Activated naive CD4-positive, alpha-beta T cell treated with anti-CD3 and anti-CD28 coated beads, Interleukin-2, amount 50 U/mL, for 72 hours (primary cell): ENCODE data around the gene SLU7. TPM values are rescaled to one million over a fixed set of nuclear protein-coding genes. Genes with fewer than 3 reads are reported as not detected.

Experiments
- ATAC-seq, 2 donors: fragments of 150-1000 bp; cut with Tn5 transposase; 2 replicates each; pipeline ENCODE4 v1.10.0; 2021; ENCODE audit warnings: mild to moderate bottlenecking in 2 of 2, moderate library complexity in 2 of 2
- DNase-seq, 2 donors: peaks; one replicate each; pipeline ENCODE4 v3.0.0; 2021 to 2022; ENCODE audit warnings: low spot score in 2 of 2
- H3K27ac Mint-ChIP-seq, 2 donors: one replicate each; pipeline ENCODE4 v1.8.0; 2022; ENCODE audit warnings: mild to moderate bottlenecking in 2 of 2, mixed read lengths in 2 of 2
- H3K36me3 Mint-ChIP-seq, 2 donors: one replicate each; pipeline ENCODE4 v1.8.0; 2022; ENCODE audit warnings: mixed read lengths in 2 of 2
- H3K9me3 Mint-ChIP-seq, 2 donors: one replicate each; pipeline ENCODE4 v1.8.0; 2022; ENCODE audit warnings: mixed read lengths in 2 of 2
- total RNA-seq, 2 donors: library from RNA; stranded (reverse); gene quantifications; one replicate each; pipeline ENCODE4 v1.2.3, GENCODE V29; 2022

SLU7 gene
- total RNA-seq, 2 donors from 2014 or later = 36.5 to 53.5 TPM

DNA sequence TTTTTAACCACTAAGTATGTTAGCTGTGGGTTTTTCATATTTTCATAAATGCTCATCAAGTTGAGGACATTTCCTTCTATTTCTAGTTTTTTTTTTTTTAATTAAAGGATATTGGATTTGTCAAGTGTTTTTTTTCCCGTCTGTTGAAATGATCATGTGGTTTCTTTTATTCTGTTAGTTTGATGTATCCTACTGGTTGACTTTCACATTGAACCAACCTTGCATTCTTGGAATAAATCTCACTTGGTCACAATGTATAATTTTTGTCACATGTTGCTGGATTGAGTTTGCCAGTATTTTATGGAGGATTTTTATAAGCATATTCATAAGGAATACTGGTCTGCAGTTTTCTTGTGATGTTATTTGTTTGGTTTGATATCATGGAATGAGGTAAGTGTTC lies 31.4 kb downstream of the SLU7 start:
- Mint-ChIP-seq H3K36me3 (peaks cover 16 to 20% of the 10 kb centered on the region in 2 donors), H3K9me3 (peaks cover 4 to 12% of the 10 kb centered on the region in 2 donors), H3K27ac (no peak overlapping the region)
- ATAC-seq = no peak
- DNase-seq = no peak

DNA sequence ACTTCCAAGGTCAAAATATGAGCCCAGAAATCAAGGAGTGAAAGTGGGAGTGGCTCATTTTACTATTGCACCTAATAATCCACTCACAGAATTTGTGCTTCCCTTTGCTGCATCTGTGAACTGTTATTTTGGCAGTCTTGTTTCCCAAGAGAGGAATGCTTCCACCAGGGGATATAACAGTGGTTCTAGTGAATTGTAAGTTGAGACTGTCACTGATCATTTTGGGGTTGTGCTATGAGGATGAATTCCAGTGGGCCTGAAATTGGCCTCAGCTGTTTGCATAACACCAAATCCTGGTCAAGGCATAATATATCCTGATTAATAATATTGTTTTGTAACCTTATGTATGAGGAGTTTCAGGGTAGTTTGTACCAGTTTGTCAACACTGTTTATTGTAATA lies 33.4 kb downstream of the SLU7 start:
- H3K27ac Mint-ChIP-seq = no peak overlapping the region
- H3K36me3 Mint-ChIP-seq = peaks cover 16 to 20% of the 10 kb centered on the region in 2 donors
- peaks cover 4 to 12% of the 10 kb centered on the region in 2 donors for H3K9me3 Mint-ChIP-seq
- no peak for ATAC-seq
- DNase-seq = no peak

DNA sequence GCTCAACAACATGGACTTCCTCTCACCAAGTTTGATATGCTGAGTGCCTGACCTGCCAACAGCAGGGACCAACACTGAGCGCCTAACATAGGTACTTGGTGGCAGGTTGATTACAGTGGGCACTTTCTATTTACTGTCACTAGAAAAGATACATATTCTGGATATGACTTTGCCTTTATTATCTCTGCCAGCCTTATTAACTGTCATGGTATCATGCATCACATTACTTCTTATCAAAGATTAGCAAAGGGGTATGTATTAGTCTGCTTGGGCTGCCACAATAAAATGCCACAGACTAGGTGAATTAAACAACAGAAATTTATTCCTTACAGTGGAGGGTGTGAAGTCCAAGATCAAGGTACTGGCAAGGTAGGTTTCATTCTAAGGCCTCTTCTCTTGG lies 34.2 kb downstream of the SLU7 start:
- ATAC-seq = no peak
- peaks cover 16 to 20% of the 10 kb centered on the region in 2 donors for H3K36me3 Mint-ChIP-seq
- H3K27ac Mint-ChIP-seq = no peak overlapping the region
- peaks cover 4 to 12% of the 10 kb centered on the region in 2 donors for H3K9me3 Mint-ChIP-seq
- DNase-seq = no peak

DNA sequence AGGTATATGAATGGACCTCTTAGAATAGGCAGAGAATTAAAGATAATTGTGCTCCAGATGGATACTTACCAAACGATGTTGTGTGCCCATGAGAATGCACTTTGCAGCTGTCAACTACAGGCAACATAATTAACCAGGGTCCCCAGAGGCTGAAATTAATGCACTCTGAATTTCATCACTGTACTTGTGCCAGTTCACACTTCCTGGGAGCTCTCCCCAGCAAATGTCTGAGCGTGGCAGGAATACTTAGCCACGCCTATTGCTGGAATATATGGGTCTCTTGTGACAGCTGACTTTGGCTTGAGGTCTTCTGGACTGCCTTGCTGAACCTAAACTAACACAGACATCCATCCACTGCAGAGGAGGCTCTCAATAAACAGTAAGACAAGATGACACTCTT lies 36.5 kb downstream of the SLU7 start:
- Mint-ChIP-seq H3K27ac (no peak overlapping the region), H3K36me3 (peaks cover 0 to 4% of the 10 kb centered on the region in 2 donors), H3K9me3 (peaks cover 0 to 1% of the 10 kb centered on the region in 2 donors)
- ATAC-seq (no peak), DNase-seq (no peak)

DNA sequence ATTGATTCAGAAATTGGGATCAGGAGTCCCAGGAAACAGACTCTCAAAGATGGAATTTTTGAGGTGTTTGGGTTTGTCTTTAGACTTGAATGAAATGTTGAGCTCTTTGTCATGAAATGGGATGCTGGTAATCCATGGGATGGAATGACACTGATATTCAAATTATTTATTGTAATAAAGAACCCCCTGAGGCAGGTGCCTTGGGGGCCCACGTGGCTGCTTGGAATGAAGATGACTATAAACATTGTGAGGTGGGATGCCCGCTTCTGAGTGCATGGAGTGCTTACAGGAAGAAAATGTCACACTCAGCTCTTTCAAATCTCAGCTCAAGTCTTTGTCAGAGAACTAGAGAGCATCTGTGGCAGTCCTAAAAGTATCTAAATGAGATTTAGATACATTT lies 38.8 kb downstream of the SLU7 start:
- Mint-ChIP-seq H3K36me3 (no peaks in the 10 kb centered on the region), H3K9me3 (no peaks in the 10 kb centered on the region), H3K27ac (no peak overlapping the region)
- DNase-seq (no peak), ATAC-seq (no peak)

DNA sequence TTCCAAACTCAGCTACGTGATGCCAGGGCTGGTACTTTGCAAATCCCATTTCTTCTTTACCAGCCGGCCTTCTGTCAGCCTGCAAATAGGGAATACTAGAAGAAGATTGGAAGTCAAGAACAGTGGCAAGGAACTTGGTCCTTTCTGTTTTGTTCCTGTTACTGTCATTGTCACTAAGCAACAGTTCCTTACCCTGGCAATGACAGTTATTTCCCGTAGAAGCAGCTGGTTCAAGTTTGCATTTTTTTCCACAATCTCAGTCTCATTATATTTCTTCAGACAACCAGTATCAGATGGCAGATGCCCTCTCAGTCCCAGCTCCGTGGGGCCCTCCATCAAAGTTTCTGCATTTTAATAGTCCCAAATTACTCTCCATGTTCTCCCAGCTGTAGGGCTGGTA lies 39.4 kb downstream of the SLU7 start:
- H3K36me3 Mint-ChIP-seq = no peaks in the 10 kb centered on the region
- H3K27ac Mint-ChIP-seq = no peak overlapping the region
- no peaks in the 10 kb centered on the region for H3K9me3 Mint-ChIP-seq
- no peak for DNase-seq
- ATAC-seq = no peak

DNA sequence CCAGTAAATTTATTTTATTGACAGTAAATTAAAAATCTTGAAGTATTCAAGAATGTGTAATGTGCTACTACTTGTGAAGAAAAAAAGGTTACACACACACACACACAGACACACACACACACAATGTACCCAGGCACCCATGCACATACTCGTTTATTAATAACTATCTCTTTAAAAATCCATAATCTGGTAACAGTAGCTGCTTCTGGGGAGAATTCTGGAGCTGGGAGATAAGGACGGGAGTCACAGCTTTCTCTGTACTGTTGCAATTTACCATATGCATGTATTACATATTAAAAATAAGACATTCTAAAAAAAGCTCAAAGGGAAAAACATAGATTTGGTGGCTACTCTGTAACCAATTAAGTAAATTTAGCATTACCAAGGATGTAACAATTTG lies 40.6 kb downstream of the SLU7 start:
- Mint-ChIP-seq H3K36me3 (no peaks in the 10 kb centered on the region), H3K27ac (no peak overlapping the region), H3K9me3 (no peaks in the 10 kb centered on the region)
- DNase-seq (no peak), ATAC-seq (no peak)

DNA sequence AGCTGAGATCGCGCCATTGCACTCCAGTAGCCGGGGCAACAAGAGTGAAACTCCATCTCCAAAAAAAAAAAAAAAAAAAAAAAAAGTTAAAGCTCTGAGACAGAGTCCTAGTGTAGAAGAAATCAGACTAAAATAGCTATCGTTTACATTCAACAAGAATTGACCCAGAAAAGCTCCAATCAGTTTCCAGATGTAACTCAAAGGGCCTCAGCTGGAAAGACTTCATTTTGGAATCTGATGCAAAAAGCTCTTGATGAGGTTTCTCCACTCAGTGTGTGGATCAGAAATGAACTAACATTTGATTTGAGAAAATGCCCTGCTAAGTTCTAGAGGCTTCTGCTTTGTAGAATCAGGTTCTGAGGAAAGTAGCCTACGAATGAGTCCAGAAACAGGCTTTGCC lies 41.2 kb downstream of the SLU7 start:
- Mint-ChIP-seq H3K36me3 (no peaks in the 10 kb centered on the region), H3K27ac (no peak overlapping the region), H3K9me3 (no peaks in the 10 kb centered on the region)
- ATAC-seq (no peak), DNase-seq (no peak)

DNA sequence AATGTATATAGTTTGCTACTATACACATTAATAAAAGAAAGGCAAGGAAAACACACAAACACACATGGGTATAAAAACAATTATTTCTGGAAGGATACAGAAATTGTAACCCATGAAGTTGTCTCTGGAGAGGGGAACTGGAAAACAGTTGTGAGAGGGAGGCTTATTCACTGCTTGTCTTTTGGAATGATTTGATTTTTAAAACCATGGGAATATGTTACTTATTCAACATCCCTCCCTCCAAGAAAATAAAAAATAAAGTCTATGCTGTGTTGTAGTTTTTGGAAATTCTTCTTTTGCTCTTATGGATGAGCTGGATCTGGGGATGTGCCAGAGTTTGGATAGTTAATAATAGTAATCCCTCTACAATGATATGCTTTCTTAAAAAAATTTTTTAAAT lies 42.5 kb downstream of the SLU7 start:
- ATAC-seq (no peak), DNase-seq (no peak)
- no peaks in the 10 kb centered on the region for H3K9me3 Mint-ChIP-seq
- no peak overlapping the region for H3K27ac Mint-ChIP-seq
- H3K36me3 Mint-ChIP-seq = no peaks in the 10 kb centered on the region

DNA sequence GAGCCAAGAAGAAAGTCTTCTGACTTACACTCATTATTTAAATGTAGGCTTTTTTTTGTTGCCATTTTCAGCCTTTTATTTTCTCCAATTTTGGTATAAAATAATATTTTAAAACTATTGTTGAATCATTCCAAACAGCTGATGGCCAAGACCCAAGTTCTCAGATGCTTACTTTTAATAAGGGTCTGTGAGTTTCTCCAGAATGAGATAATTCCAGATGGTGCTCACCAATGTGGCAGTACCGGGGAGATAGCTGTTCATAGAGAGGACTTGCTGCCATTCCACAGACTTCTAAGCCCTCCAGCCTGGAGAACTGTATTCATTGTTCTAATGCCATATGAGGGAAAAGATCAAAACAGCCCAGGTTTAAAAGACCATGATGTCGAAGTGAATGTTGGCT lies 43.2 kb downstream of the SLU7 start:
- DNase-seq = no peak
- Mint-ChIP-seq H3K27ac (no peak overlapping the region), H3K36me3 (peaks cover 0 to 6% of the 10 kb centered on the region in 2 donors), H3K9me3 (no peaks in the 10 kb centered on the region)
- no peak for ATAC-seq

DNA sequence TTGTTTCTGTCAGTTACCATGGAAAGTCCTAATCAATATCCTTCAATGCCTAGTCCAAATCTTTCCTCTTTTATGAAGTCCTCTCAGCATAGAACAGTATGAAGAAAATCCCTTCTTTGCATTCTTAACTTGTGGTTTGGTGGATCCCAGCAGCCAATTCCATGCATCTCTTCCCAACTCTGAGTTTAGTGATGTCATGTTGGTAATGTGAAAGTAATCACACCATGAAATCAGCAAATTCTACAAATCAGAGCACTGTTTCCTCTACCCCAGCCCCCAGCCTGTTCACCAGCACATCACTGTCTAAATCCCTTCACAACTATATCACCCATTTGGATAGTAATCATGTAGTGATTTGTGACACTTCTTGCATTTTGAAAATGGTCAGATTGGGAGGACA lies 43.7 kb downstream of the SLU7 start:
- ATAC-seq (no peak), DNase-seq (no peak)
- Mint-ChIP-seq H3K36me3 (peaks cover 0 to 7% of the 10 kb centered on the region in 2 donors), H3K27ac (no peak overlapping the region), H3K9me3 (no peaks in the 10 kb centered on the region)

DNA sequence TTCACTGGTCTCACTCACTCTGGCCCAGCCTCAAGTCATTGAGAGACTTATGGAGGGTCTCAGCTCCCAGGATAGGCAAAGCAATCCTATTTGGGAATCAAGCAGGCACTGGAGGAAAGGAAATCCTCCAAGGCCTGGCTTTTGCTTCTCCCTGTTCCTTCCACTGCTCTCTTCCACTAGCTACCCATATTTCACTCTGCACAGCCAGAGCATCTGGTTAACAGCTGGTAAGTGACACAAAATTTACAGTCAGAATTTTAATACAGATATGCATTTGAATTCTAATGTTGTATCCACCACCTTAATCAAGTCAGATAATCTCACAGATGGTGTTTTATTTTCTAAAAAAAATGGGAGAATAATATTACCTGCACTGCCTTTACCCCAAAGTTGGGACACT lies 47.6 kb downstream of the SLU7 start:
- Mint-ChIP-seq H3K36me3 (peaks cover 0 to 17% of the 10 kb centered on the region in 2 donors), H3K27ac (no peak overlapping the region), H3K9me3 (no peaks in the 10 kb centered on the region)
- DNase-seq = no peak
- ATAC-seq = no peak

DNA sequence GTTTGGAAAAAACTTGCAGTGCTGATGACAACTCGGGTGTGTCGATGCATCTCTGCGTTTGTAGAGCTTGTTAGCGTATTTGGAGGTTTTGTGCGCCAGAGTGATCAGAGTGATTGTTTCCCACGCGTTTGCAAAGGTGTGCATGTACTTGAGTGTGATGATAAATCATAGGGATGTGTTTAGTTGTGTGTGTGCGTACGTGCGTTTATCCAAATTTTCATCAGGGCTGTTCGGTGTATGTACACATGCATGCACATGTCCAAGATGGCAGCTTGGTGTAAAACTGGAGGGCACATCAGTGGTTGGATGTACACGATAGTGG lies 48.2 kb downstream of the SLU7 start:
- peaks cover 0 to 17% of the 10 kb centered on the region in 2 donors for H3K36me3 Mint-ChIP-seq
- H3K9me3 Mint-ChIP-seq = no peaks in the 10 kb centered on the region
- DNase-seq (no peak), ATAC-seq (peak in 1 of 2 donors; percentile 18)
- no peak overlapping the region for H3K27ac Mint-ChIP-seq

DNA sequence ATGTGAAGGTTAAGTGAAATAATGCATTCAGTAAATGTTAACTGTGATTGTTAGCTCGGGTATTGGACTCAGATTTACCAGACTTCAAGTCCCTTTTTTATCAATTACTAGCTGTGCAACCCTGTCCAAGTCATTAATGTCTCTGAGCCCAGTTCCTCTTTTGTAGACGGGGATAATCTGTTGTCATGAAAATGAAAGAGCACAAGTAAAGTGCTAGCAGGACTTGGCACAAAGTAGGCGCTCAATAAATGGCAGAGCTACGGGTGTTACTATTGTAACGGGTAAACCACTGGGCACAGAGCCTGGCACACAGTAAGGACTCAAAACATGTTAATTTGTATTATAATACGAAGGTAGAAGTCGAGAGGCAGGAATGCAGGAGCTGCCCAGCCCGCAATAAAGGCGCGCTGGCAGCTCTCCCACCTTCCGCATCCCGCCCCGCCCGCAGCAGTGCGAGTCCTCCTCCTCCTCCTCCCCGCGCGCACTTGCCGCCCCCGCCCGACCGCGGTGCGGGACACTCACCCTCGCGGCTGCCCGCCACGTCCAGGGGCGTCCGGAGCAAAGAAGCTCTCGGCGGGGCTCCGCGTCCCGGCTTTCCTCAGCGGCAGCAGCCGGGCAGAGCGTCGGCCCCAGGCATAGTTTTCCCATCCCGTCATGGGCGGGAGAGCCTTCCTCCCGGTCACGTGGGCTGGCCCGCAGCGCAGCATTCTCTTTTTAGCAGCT lies 48.7 kb downstream of the SLU7 start, which contains the start of gene C1QTNF2:
Gene C1QTNF2, minus strand, starts transcription at position 637 of the 723 bp plus-strand sequence. CDS start 15,615 bp downstream, outside the sequence.
- DNase-seq = no peak
- Mint-ChIP-seq H3K9me3 (no peaks in the 10 kb centered on the region), H3K27ac (no peak within 1 kb of the TSS), H3K36me3 (peaks cover 0 to 17% of the 10 kb centered on the region in 2 donors)
- ATAC-seq = peak; percentile 51 to 52

DNA sequence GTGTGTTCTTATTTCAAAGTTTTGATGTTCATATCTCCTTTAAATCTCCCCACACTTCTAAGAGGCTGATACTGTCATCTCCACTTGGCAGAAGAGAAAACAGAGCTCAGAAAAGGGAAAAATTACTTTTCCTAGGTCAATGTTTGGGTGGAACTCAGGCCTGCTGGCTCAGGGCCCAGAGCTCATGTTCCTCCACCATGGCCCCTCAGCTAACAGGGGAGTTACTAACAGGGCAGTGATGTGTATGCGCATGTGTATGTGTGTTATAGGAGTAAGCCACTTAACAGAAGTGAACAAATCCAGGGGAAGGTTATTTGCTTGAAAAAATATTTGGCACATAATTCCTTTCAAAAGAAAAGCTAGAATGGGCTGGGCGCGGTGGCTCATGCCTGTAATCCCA lies 51.0 kb downstream of the SLU7 start:
- no peak for ATAC-seq

DNA sequence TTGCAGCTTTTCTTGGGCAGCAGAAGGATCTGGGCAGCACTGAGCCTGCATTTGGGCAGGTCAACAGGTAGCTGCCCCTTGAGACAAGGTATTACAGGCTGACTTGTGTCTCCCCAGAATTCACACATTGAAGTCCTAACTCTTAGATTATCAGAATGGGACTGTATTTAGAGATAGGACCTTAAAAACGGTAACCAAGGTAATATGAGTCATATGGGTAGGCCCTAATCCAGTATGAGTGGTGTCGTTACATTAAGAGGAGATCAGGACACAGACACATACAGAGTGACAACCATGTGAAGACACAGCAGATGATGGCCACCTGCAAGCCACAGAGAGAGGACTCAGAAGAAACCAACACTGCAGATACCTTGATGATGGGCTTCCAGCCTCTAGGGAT lies 51.6 kb downstream of the SLU7 start:
- DNase-seq = no peak
- Mint-ChIP-seq H3K36me3 (peaks cover 0 to 17% of the 10 kb centered on the region in 2 donors), H3K27ac (no peak overlapping the region), H3K9me3 (no peaks in the 10 kb centered on the region)
- ATAC-seq = peak in 1 of 2 donors; percentile 22

More for the DNA sequence above, 51.0 kb downstream of the SLU7 start:
- H3K9me3 Mint-ChIP-seq = no peaks in the 10 kb centered on the region
- no peak overlapping the region for H3K27ac Mint-ChIP-seq
- peaks cover 0 to 17% of the 10 kb centered on the region in 2 donors for H3K36me3 Mint-ChIP-seq
- DNase-seq = no peak

DNA sequence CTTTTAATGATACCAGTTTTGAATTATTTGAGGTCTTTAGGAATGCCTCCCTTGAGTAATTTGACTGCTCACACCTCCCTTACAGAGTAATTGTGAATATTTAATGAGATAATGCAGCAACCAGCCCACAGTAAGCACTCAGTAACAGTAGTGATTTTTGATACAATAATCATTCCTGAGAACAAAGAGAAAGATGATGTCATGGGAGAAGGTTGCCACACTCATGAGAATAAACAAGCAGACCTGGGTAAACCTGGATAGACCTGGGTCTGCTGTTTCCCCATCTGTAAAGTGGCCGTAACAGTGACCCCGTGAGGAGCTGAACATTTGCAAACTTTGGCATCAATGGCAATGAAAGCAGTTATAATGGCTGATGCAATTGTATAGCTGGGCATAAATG lies 52.7 kb downstream of the SLU7 start:
- Mint-ChIP-seq H3K9me3 (no peaks in the 10 kb centered on the region), H3K27ac (no peak overlapping the region), H3K36me3 (peaks cover 0 to 16% of the 10 kb centered on the region in 2 donors)
- DNase-seq (no peak), ATAC-seq (no peak)

DNA sequence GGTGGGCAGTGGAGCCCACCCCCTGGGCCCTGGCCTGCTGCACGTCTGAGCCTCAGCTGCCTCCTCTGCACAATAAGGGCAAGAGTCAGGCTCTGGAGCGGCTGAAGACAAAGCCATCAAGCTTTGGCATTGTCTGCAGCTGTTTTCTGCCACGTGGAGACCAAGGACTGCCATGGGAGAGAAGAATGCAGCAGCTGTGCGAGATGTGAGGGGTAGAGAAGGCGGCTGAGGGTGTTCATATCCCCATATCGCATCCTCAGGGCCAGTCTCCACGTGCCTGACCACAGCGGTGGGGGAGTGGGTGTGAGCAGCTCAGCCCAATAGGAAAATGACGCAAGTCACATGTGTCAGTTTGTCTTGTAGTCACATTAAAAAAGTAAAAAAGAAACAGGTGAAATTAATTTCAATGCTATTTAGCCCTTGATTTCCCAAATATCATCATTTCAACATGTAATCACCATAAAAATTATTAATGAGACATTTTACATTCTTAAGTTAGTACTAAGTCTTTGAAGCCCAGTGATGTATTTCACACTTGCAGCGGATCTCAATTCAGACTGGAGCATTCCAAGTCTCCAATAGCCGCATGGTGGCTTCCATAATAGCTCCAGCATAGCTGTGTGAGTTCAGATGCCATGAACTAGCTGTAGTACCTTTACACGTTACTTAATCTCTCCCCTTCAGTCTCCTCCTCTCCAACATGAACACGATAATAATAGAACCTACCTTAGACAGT lies 55.1 kb downstream of the SLU7 start:
- peaks cover 0 to under 1% of the 10 kb centered on the region in 2 donors for H3K36me3 Mint-ChIP-seq
- no peak overlapping the region for H3K27ac Mint-ChIP-seq

More for the DNA sequence above, 55.1 kb downstream of the SLU7 start:
- no peak for DNase-seq
- no peaks in the 10 kb centered on the region for H3K9me3 Mint-ChIP-seq
- no peak for ATAC-seq
